ENCODE measurements around the gene PLCB3. TPM values are rescaled to one million over a fixed set of nuclear protein-coding genes. Genes with fewer than 3 reads are reported as not detected.

The PLCB3 gene
- total and polyA plus RNA-seq, 2 experiments from 2014 or later = 28.1 to 103 TPM

GRCh38 chr11:64249563-64250414 is 1.5 kb upstream of the PLCB3 start:
- Histone ChIP-seq H4K20me1 (replicated peaks; ENCODE audit: insufficient read depth) (no peaks in the 10 kb centered on the region; the same call in none of the 2 replicates), H3K36me3 (ENCODE audit: insufficient read depth) (no peaks in the 10 kb centered on the region), H3K4me3 (peak overlapping the region; percentile 100), H3K79me2 (replicated peaks; ENCODE audit: insufficient read depth) (peaks cover 33% of the 10 kb centered on the region), H3F3A (replicated peaks; ENCODE audit: low read depth) (peaks cover 38% of the 10 kb centered on the region), H3K4me2 (peak overlapping the region; percentile 100), H3K9me2 (ENCODE audit: insufficient read depth) (no peaks in the 10 kb centered on the region), H3K27ac (ENCODE audit: low read depth) (peak overlapping the region; percentile 96), H3K27me3 (ENCODE audit: insufficient read depth) (no peaks in the 10 kb centered on the region), H2AFZ (no peak overlapping the region), H3K4me1 (ENCODE audit: insufficient read depth) (peaks cover 32% of the 10 kb centered on the region)
- TF ChIP-seq CTCF (conservative IDR thresholded peaks at IDR 0.05; ENCODE audit: low read depth in 2 of 2) (no peak), EZH2 (IDR thresholded peaks at IDR 0.05; ENCODE audit: low read depth, unreplicated experiment) (no peak), EZH2phosphoT487 (IDR thresholded peaks at IDR 0.05; ENCODE audit: unreplicated experiment) (no peak), JUNB (IDR thresholded peaks at IDR 0.05; ENCODE audit: unreplicated experiment) (no peak), CREB1 (CRISPR knock-in tag; IDR thresholded peaks at IDR 0.05; ENCODE audit: low read depth) (no peak), REST (IDR thresholded peaks at IDR 0.05; ENCODE audit: unreplicated experiment) (no peak), ZNF462 (CRISPR knock-in tag; IDR thresholded peaks at IDR 0.05) (no peak), NANOG (IDR thresholded peaks at IDR 0.05; ENCODE audit: borderline replicate concordance) (no peak), ETS1 (IDR thresholded peaks at IDR 0.05) (peak; percentile 50; the same call in 1 of the 2 replicates), ZNF114 (CRISPR knock-in tag; IDR thresholded peaks at IDR 0.05) (no peak), STAT1 (IDR thresholded peaks at IDR 0.05; ENCODE audit: unreplicated experiment) (no peak), POLR2AphosphoS5 (IDR thresholded peaks at IDR 0.05; ENCODE audit: low read depth) (peak; percentile 21; the same call in 1 of the 2 replicates)
- peak overlapping the region; percentile 94 for H3K27ac Mint-ChIP-seq
- ATAC-seq (peak; percentile 3), DNase-seq (ENCODE audit: low spot score) (peak; percentile 78)
- peaks cover 8% of the 10 kb centered on the region; the same call in 2 of the 3 replicates for H3K36me3 Mint-ChIP-seq (ENCODE audit: low read depth)
- peaks cover 34% of the 10 kb centered on the region for H3K27me3 Mint-ChIP-seq (ENCODE audit: insufficient read depth, low read depth, poor library complexity)
- H3K4me1 Mint-ChIP-seq = peaks cover 39% of the 10 kb centered on the region
- H3K9me3 Mint-ChIP-seq = no peaks in the 10 kb centered on the region
- peak overlapping the region; percentile 88 for H3K4me3 Mint-ChIP-seq
